NB4 (cell line): ENCODE data around the gene IQCH.

Experiments
- POLR2A ChIP-seq: IDR thresholded peaks from 2 replicates; pipeline ENCODE4 v1.6.1; 2011; ENCODE audit warnings: mild to moderate bottlenecking; ENCODE audit not compliant: insufficient read length; ENCODE audit errors: extremely low read depth
- TF ChIP-seq, protein P1 (sequence below): IDR thresholded peaks from one replicate; pipeline ENCODE4 v1.5.1; 2012; ENCODE audit warnings: low read depth, low read length

DNA sequence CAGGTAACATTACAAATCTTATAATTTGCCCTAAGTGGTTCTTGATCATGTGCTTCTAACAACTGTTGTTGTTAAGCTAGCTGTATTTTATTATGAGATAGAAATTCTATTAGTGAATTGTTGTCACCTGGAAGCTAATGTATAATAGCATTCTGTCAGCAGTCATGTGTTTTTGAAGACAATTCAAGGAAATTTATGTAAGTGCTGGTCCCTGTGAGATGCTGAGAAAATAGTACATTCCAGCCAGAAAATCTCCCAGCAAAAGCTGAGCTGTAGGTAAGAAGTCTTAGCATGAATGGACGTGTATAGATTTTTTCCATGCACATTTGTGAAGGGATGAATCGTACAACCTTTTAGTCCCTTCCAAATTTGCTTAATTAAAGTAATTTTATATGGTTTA lies 146.3 kb downstream of the IQCH start:
- TF ChIP-seq, protein P1, sequence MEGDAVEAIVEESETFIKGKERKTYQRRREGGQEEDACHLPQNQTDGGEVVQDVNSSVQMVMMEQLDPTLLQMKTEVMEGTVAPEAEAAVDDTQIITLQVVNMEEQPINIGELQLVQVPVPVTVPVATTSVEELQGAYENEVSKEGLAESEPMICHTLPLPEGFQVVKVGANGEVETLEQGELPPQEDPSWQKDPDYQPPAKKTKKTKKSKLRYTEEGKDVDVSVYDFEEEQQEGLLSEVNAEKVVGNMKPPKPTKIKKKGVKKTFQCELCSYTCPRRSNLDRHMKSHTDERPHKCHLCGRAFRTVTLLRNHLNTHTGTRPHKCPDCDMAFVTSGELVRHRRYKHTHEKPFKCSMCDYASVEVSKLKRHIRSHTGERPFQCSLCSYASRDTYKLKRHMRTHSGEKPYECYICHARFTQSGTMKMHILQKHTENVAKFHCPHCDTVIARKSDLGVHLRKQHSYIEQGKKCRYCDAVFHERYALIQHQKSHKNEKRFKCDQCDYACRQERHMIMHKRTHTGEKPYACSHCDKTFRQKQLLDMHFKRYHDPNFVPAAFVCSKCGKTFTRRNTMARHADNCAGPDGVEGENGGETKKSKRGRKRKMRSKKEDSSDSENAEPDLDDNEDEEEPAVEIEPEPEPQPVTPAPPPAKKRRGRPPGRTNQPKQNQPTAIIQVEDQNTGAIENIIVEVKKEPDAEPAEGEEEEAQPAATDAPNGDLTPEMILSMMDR: no peak
- no peak for TF ChIP-seq POLR2A
